Left colon (tissue), 2 donors: ENCODE measurements around the gene KLHL22. TPM values are rescaled to one million over a fixed set of nuclear protein-coding genes. Genes with fewer than 3 reads are reported as not detected.
A peak's percentile ranks its signal among the peaks of the same experiment; 100 is the strongest.
"Not testable (repeated sequence)": the region's sequence is repeated elsewhere in the genome, so short reads cannot be mapped to it uniquely, and the experiment has no call there.

Source experiments
- ATAC-seq: fragments of 200-7000 bp; cut with Tn5 transposase; one replicate; pipeline ENCODE4 v1.9.1; 2020; ENCODE audit warnings: mild to moderate bottlenecking, moderate library complexity
- DNase-seq, 2 donors: peaks; one replicate each; pipeline ENCODE4 v3.0.0-alpha.2; 2020
- intact Hi-C, 2 donors: fragments of 100-400 bp; cut with DNase I in 1 of 2; cut with micrococcal nuclease in 1 of 2; formaldehyde crosslinking; loops; one replicate each; pipeline versions ENCODE4 v1.11.2 to v1.14.0; 2022; cut with DNase I, micrococcal nuclease
- total RNA-seq, 2 donors: library from RNA; stranded (reverse); fragmentation: NEBNext Ultra II Directional; extraction: Animal tissue kit (Norgen Biotek cat#: 25700); gene quantifications; one replicate each; pipeline ENCODE4 v1.2.1, GENCODE V29; 2021
- donor health status: DM: no; HTN: no; CAD: no.
- donor health status: DM: yes; HTN: yes; CAD: no.

KLHL22 gene
- total RNA-seq, 2 donors from 2014 or later = 12.3 to 14.2 TPM

DNA sequence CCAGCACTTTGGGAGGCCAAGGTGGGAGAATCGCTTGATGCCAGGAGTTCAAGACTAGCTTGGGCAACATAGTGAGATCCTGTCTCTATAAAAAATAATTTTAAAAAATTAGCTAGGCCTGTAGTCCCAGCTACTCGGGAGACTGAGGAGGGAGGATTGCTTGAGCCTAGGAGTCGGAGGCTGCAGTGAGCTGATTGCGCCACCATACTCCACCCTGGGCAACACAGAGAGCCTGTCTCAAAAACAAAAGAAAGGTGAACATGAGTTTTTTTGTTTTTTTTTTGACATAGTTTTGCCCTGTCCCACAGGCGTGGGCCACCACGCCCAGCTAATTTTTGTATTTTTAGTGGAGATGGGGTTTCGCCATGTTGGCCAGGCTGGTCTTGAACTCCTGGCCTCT, 29.5 kb upstream of the KLHL22 start:
- ATAC-seq = no peak
- no peak for DNase-seq

DNA sequence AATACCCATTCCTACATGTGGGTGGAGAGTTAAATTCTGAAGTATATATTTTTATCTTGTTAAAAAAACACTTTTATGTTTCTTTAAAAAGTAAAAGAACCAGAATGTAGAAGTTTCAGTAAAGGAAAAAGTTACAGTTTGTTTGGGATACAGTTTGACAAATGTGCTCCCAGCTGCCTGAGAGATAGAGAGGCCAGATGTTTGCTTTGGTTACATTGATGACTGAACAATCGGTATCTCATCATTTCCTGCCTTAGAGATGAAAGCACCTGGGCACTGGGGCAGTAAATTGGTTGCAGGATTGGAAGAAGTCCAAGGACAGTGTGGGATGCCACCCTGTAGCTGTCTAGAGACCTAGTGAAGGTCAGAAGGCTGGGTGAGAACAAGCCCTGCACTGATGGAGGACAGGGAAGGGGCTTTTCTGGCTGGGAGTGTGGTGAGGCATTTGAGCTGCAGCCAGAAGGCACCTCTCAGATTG, 28.4 kb upstream of the KLHL22 start:
- peak; percentile 58 for ATAC-seq
- intact Hi-C loops = no loop called here
- DNase-seq = no peak

More for the DNA sequence above, 29.5 kb upstream of the KLHL22 start:
- intact Hi-C loops = no loop called here

DNA sequence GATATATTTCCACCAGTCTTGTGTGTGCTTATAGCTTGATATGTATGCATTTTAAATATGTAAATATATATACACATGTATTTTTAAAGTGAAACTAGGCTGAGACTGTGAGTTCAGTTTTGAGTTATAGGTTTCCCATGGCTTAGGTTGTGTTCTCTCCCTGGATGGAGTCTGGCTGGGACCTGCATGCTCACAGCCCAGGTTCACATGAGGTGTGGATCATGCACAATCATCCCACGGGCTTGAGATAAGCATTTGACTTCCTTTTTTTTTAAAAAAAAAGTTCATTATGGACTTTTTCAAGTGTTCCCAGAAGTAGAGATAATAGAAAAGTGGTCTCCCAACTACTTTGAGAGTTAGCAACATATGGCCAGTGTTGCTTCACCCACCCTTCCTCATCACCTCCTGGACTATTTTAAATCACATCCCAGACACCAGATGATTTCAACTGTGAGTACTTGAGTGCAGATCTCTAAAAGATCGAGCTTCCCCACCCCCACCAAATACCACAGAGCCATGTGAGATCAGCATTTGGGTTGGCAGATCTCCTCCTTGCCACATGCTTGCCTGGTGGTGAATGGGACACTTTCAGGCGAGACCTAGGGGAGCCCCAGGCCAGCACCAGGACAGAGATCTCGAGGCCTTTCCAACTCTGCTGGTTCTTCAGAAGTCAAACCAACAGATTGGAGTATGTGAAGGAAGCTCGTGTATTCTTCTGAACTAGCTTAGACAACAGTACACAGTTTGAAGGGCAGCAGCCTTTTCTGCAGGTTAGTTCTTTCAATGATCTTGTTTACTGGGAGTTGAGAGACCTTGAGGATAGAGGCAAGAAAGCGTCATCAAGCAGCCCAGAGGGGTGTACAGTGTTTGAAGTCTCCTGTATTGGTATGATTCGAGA, 27.7 kb upstream of the KLHL22 start:
- intact Hi-C loops = no loop called here
- ATAC-seq (peak; percentile 10), DNase-seq (no peak)

DNA sequence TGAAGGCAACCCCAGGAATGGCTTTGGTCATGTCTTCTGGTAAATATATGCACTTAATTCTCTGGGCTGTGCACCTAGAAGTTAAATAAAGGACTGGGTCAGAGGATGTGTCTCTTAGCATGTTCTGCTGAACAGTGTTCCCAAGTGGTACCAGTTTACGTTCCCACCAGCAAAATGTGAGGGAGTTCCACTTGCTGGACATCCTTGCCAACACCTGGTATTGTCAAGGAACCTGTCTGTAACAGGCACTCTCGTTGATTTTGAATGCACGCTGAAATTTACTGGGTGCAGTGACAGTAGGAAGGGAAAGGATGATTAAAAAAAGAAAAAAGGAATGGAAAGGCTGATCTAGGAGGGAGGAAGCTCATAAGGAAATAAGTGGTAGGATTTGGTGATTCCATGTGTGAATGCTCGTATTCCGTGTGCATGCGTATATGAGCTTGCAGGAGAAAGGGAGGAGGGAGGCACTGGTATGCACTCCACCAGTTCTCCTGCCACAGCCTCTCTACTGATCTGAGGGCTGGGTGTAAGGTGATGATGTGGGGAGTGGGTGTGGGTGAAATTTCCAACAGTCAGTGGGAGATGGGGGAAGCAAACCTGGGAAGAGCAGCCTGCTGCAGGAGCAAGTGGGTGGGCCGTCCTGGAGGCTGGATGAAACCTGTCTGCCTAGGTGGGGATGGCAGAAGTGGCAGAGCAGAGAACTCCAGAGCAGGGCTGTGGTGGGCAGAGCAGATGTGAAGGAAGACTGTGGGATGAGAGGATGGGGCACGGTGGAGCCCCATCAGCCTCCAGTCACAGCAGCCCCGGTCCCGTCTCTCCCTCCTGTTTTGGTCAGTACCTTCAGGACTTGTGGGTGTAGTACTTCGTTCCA, 26.8 kb upstream of the KLHL22 start:
- ATAC-seq (no peak), DNase-seq (no peak)
- intact Hi-C loops = no loop called here

DNA sequence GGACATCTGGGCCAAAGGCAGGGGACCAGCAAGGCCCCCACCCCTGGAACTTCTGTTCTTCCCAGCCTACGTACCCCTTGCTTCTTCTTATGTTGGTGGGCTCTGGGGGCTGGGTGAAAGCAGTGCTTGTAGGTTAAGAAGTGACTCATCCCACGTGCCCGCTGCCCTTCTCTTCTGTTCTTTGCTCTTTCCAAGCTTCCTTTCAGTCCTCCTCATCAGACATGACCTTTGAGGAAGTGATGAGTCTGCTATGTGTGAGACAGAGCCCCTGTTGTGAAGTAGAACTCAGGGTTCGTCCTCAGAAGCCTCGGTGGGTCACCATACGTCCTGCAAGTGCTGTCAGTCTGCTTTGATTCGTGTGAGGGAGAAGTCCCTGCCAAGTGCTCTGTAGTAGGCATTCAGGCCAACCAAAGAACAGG, 24.5 kb upstream of the KLHL22 start:
- intact Hi-C loops = no loop called here
- no peak for ATAC-seq
- DNase-seq = no peak

DNA sequence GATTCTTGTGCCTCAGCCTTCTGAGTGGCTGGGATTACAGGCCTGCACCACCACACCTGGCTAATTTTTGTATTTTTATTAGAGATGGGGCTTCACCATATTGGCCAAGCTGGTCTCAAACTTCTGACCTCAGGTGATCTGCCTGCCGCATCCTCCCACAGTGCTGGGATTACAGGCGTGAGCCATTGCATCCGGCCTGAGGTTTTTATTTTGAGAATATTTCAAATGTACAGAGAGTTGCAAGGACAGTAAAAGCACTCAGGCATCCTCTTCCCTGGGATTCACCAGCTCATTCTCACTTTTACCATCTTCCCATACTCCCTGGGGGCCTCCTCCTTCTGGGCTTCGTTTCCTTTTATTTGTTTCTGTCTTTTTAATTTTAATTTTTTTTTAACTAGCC, 24.0 kb upstream of the KLHL22 start:
- ATAC-seq (no peak), DNase-seq (no peak)
- intact Hi-C loops = no loop called here

DNA sequence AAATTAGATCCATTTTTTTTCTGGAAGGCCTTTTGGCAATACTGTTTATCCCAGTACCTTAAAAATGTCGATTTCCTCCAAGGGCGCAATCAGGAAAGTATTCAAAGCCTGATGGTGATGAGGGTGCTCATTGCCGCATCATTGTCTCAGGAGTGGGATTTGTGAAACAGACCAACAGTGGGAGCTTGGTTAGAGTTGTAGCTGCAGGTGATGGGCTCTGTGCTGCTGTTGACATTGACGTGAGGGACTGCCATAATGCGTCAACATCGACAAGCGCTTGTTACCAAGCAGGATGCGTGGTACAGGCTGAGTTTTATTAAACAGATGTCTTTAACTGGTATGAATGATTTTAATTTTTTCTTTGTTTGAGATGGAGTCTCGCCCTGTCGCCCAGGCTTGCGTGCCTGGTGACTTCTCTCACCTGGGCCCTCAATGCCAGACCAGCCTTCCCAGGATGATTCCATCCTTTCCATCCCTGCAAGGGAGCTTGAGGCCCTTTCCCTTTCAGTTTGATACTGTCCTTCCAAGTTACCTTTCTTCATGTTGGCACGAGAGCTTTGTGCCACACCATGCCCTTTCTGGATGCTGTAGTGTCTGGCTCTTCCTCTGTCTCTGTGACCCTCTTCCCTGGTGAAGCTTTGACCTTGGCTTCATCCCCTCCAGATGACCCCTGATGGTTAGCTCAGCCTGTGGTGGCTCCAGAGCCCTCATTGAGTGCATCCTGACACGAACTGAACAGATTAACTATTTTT, 22.4 kb upstream of the KLHL22 start:
- no peak for ATAC-seq
- no peak for DNase-seq
- intact Hi-C loops = no loop called here

DNA sequence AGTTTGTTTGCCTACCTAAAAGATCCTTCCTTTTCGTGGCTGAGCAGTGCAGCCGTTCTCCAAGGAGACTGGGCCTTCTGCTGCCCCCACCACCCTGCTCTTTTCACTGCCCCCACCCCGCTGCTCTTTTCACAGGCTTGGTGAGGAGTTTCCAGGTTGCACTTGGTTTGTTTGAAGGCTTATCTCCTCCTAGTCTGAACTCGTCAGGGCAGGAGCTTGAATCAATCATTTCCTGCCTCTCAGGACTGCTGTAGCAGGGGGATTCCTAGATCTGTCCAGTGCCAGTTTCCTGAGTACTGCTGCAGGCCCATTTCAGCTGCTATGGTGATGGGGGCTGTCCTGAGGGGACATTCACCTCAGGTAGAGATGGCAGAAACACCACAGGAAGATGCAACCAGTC, 21.8 kb upstream of the KLHL22 start:
- no peak for ATAC-seq
- no peak for DNase-seq
- intact Hi-C loops = no loop called here

DNA sequence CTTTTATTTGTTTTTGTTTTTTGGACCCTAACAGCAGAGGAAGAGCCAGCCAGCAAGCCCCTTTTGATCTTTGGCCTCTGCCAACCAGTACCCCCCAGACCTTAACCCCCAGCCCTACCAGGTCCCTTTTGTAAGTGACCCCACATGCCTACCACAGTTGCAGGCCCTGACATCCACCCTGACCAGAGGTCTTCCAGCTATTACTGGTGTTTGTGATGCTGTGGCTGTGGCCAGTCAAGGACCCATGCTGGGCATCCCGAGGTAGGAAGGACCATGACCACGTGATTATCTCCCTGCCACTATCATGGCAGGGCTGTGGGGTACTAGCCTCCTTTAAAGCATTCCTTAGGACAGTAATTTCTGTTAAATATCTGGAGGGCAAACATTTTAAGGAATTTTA, 20.8 kb upstream of the KLHL22 start:
- no peak for ATAC-seq
- no peak for DNase-seq
- intact Hi-C loops = no loop called here

DNA sequence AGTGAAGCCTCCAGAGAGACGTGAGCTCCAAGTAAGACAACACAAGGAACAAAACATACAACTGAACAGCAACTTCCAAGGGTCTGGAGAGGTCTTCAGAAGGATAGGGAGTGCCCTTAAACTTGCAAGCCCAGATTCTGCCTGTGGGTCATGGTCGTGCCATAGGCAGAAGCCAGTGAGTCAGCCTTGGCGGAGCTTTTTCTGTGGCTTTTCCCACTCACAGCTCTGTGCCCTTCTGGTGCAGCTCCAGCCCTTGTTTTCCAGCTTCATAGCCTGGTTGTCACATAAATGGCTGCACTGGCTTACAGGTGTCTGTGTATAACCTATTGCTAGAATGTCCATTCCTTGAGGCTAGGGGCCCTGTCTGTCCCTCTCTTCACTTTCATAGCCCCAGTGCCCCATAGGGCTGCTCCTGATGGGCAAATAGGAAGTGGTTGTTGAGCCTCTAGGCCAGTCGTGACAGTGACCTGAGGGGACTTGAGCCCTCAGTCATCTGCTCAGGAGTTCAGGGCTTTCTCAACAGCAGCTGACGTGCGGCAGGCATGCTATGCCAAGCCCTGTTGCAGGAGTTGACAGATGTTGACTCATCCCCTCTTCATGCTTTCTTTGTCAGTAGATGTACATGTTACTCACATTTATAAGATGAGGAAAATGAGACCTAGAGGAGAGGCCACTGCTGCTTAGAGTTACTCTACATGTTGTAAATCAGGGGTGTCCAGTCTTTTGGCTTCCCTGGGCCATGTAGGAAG, 19.2 kb upstream of the KLHL22 start:
- no peak for DNase-seq
- intact Hi-C loops = no loop called here
- ATAC-seq = no peak

DNA sequence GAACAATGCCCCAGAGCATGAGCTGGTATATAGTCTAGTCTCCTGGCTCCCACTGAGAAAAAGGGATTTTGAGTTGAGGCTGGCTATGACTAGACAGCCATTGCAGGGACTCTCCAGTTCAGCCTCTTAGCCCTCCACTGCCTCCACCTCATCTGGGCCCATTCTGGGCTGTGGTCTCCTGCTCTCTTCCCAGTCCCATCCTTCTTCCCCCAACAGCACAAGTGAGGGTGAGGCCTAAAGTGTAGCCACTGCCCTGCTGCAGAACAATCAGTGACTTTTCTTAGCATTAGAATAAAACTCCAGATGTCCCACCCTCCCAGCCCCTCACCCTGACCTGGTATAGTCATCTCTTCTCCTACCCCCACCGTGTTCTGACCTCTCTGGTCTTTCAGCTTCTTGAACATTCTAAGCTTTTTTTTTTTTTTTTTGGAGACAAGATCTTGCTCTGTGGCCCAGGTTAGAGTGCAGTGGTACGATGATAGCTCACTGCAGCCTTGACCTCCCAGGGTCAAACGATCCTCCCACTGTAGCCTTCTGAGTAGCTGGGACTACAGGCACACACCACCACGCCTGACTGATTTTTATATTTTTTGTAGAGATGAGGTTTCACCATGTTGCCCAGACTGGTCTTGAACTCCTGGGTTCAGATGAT, 16.1 kb upstream of the KLHL22 start:
- intact Hi-C loops = no loop called here
- DNase-seq (no peak), ATAC-seq (no peak)

DNA sequence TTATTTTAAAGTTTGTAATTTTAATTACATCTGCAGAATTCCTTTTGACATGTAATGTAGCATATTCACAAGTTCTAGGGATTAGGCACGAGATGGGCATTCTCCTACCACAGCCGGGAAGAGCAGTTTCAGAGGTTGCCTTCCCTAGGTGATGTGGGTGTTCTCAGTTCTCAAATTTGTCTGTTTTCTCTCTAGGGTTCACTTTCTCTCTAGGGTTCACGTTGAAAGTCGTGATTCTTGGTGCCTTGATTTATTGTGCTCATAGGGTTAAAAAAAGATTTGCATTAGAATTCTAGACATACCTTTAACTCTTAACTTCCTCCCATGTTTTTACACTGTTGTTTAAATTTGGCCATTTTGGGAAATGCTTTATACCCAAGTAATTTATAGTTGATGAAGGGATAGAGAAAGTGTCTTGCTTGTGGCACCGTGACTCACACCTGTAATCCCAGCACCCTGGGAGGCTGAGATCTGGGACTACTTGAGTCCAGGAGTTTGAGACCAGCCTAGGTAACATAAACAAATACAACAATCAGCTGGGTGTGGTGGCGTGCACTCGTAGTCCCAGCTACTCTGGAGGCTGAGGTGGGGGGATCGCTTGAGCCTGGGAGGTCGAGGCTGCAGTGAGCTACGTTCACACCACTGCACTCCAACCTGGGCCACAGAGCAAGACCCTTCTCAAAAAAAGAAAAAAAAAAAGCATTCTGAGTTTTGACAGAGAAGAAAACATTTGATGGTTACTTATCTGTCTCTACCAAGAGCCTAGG, 15.4 kb upstream of the KLHL22 start:
- DNase-seq (no peak), ATAC-seq (no peak)
- intact Hi-C loops = no loop called here

DNA sequence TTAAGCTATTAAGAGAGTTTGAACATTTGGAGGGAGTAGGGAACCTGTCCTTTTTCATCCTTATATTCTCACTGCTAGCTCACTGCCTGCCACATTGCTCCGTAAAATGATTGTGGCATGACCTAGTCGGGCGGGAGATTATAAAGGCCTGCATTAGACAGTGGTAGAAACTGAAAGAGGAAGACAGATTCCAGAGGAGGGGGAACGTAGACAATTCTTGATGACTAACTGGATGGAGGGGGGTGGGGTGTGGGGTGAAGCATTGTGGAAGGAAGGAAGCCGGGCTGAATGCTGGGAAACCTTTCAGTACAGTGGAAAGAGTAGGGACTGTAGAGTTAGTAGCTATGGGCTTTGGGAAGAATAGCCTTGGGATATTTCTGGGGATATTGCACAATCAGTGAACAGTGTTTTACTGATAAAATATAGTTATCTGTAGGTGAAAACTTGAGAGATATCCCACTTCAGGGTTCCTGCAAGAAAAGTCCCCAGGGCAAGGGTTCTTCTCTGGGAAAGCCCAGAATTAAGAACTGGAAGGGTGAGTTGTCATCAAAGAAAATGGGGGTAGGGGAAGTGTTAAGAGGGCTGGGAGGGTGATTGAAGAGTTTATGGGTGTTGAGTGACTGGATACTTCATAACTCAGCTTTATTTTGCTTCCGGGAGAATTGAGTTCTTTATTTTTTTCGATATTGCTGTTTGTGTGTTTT, 13.9 kb upstream of the KLHL22 start:
- peak; percentile 66 for ATAC-seq
- intact Hi-C loops = no loop called here
- peak; percentile 74 to 86 for DNase-seq

DNA sequence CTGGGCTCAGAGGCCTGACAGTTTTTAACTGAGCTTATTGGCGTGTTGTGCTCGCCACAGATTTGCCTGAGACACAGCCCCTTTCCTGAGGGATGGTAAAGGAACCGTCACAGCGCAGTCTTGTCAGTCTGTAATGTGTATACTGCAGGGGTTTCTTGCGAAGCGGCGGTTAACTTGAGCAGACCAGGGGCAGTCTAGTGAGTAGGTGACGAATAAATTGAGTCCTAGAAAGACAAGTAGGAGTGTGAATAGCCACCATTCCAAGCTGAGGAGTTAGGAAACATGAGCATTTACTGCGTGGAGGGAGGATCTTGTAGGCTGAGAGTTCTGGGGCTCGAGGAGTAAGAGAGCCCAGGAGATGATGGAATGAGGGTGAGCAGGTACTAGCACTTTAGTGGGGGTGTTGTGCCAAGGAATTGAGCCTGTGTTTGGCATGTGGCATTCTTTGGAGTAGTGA, 13.2 kb upstream of the KLHL22 start:
- no peak for ATAC-seq
- intact Hi-C loops = no loop called here
- DNase-seq = no peak

DNA sequence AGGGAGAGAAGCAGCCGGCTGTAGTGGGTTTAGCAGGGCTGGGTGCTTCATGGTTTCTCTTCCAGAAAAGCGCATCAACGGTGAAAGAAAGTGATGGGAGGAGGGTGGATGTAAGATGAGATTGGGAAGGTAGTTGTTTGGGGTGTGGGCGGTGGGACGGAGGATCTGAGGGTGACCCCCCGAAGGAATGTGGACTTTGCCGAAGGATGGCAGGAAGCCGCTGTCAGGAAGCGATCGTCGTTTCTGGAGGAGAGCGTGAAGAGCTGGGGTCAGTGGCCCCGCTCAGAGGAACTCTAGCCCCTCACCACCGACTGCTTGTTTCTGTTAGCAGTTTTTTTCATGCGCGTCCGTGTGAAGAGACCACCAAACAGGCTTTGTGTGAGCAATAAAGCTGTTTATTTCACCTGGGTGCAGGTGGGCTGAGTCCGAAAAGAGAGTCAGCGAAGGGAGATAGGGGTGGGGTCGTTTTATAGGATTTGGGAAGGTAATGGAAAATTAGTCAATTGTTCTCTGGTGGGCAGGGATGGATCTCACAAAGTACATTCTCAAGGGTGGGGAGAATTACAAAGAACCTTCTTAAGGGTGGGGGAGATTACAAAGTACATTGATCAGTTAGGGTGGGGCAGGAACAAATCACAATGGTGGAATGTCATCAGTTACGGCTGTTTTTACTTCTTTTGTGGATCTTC, 12.6 kb upstream of the KLHL22 start:
- peak in 1 of 2 donors; percentile 29 for DNase-seq

More for the DNA sequence above, 12.6 kb upstream of the KLHL22 start:
- intact Hi-C loops = not testable (repeated sequence)
- ATAC-seq = peak; percentile 8
